ENCODE data around the gene TRIM41. TPM values are rescaled to one million over a fixed set of nuclear protein-coding genes. Genes with fewer than 3 reads are reported as not detected.

Gene TRIM41
- total RNA-seq, 1 experiment from 2014 or later, result 23.6 TPM

DNA sequence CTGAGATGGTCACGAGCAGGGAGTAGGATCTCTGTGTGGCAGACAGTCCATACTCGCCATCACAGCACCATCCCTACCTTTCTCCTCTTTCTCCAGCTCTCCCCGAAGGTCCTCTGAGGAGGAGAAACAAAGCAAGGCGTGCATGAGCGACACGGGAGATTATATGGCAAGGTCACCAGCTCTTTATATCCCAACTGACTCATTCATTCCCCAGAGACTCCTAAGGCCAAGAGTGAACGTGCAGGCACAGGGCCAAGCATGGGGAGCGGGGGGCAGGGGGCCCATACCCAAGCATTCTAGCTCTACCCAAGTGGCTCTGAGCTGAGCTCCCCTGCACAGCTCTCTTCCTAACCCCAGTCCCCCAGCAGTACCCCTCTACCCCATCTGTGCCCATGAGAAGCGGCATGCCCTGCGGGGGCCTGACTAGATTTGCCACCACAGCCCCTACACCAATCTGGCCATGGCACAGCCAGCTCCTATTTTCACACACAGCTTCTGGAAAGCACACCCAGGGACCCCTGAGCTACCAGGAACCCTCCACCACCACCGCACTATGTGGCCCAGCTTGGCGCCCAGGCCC lies 24.9 kb upstream of the TRIM41 start:
- no peak overlapping the region for H3K27ac ChIP-seq (ENCODE audit: low read length)
- H3K4me3 ChIP-seq (ENCODE audit: low read length), result no peak overlapping the region
- DNase-seq, result no peak
- no peaks in the 10 kb centered on the region for H3K36me3 ChIP-seq (ENCODE audit: insufficient read depth, low read length)
- H3K27me3 ChIP-seq (ENCODE audit: low read length), result no peaks in the 10 kb centered on the region
- no peaks in the 10 kb centered on the region for H3K9me3 ChIP-seq (ENCODE audit: low read length)
- no peaks in the 10 kb centered on the region for H3K9me2 ChIP-seq (replicated peaks; ENCODE audit: insufficient read depth, low read length)
- no peaks in the 10 kb centered on the region for H3K79me2 ChIP-seq (ENCODE audit: low read length)
- H3K4me1 ChIP-seq (ENCODE audit: low read length), result peaks cover 39% of the 10 kb centered on the region
- no peak overlapping the region; the same call in 1 of the 2 replicates for H3K9ac ChIP-seq (ENCODE audit: low read length)
- no peaks in the 10 kb centered on the region for H4K20me1 ChIP-seq (ENCODE audit: insufficient read depth, low read depth, low read length)
- H3K4me2 ChIP-seq (ENCODE audit: low read depth, low read length, poor library complexity, severe bottlenecking), result peak overlapping the region; percentile 12
- H2AFZ ChIP-seq (ENCODE audit: low read length), result no peak overlapping the region

DNA sequence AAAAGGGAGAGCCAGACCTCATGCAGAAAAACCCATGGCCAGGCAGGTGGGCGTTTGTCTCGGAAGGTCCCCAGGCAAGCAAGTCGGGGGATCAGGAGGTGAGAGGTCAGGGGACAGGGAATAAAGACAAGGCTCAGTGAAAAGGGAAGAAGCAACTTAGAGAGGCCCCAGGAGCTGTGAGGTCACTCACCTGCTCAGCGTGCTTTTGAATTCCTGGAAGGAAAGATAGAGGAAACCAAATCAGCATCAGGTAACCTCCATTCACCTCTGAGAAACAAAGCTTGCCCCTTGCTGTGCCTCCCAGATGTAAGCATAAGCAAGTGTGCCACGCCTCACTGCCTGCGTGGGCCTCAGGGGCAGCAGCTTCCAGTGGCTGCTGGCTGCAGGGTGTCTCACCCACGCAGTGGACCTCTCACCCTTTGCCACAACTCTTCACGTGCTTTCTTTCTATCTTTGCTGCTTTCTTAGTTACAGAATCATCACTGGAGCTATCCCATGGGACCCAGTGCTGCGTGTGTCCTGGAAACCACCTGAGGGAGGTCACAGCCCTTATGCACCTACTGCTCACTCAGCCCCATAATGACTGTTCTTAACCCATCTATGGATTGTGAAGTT lies 24.1 kb upstream of the TRIM41 start:
- no peak for DNase-seq
- H3K79me2 ChIP-seq (ENCODE audit: low read length), result no peaks in the 10 kb centered on the region
- H3K36me3 ChIP-seq (ENCODE audit: insufficient read depth, low read length), result no peaks in the 10 kb centered on the region
- H3K4me3 ChIP-seq (ENCODE audit: low read length), result no peak overlapping the region
- no peaks in the 10 kb centered on the region for H4K20me1 ChIP-seq (ENCODE audit: insufficient read depth, low read depth, low read length)
- H3K9me2 ChIP-seq (replicated peaks; ENCODE audit: insufficient read depth, low read length), result no peaks in the 10 kb centered on the region
- no peak overlapping the region for H3K27ac ChIP-seq (ENCODE audit: low read length)
- H2AFZ ChIP-seq (ENCODE audit: low read length), result no peak overlapping the region
- no peak overlapping the region for H3K9ac ChIP-seq (ENCODE audit: low read length)
- no peaks in the 10 kb centered on the region for H3K9me3 ChIP-seq (ENCODE audit: low read length)
- H3K4me1 ChIP-seq (ENCODE audit: low read length), result peaks cover 38% of the 10 kb centered on the region
- no peaks in the 10 kb centered on the region for H3K27me3 ChIP-seq (ENCODE audit: low read length)
- peak overlapping the region; percentile 12 for H3K4me2 ChIP-seq (ENCODE audit: low read depth, low read length, poor library complexity, severe bottlenecking)

- Histone ChIP-seq H3K4me2 (ENCODE audit: low read depth, low read length, poor library complexity, severe bottlenecking) (peak overlapping the region; percentile 6), H3K4me3 (ENCODE audit: low read length) (no peak overlapping the region), H3K27me3 (ENCODE audit: low read length) (no peaks in the 10 kb centered on the region), H3K4me1 (ENCODE audit: low read length) (peaks cover 38% of the 10 kb centered on the region), H2AFZ (ENCODE audit: low read length) (no peak overlapping the region), H3K27ac (ENCODE audit: low read length) (no peak overlapping the region), H3K9me2 (replicated peaks; ENCODE audit: insufficient read depth, low read length) (no peaks in the 10 kb centered on the region), H3K9ac (ENCODE audit: low read length) (0 out of 2 replicates have a peak overlapping the region, but pooled peaks have one; percentile 1), H3K79me2 (ENCODE audit: low read length) (no peaks in the 10 kb centered on the region), H3K36me3 (ENCODE audit: insufficient read depth, low read length) (no peaks in the 10 kb centered on the region), H3K9me3 (ENCODE audit: low read length) (no peaks in the 10 kb centered on the region), H4K20me1 (ENCODE audit: insufficient read depth, low read depth, low read length) (no peaks in the 10 kb centered on the region)
- peak; percentile 44 for DNase-seq
Observed at GRCh38 chr5:181199881-181200638, 23.0 kb upstream of the TRIM41 start.

DNA sequence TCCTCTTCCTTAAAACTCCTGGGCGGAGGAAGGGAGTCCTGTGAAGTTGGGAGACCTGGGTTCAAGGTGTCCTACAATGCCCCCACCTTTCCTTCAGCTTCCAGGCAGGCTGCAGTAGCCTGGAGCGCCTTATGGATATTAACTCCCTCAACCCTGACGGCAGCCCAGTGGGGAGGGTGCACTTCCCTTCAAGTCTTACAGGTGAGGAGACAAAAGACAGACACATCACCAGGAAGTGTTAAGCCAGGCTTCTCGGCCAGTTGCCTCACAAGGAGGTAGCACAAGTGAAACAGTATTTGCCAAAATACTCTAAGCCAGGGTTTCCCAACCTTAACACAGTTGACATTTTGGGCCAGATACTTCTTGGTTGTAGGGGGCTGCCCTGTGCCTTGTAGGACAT lies 22.3 kb upstream of the TRIM41 start:
- Histone ChIP-seq H3K9me2 (replicated peaks; ENCODE audit: insufficient read depth, low read length) (no peaks in the 10 kb centered on the region), H3K4me2 (ENCODE audit: low read depth, low read length, poor library complexity, severe bottlenecking) (peak overlapping the region; percentile 6), H3K4me3 (ENCODE audit: low read length) (no peak overlapping the region), H4K20me1 (ENCODE audit: insufficient read depth, low read depth, low read length) (no peaks in the 10 kb centered on the region), H3K27me3 (ENCODE audit: low read length) (no peaks in the 10 kb centered on the region), H3K4me1 (ENCODE audit: low read length) (peaks cover 39% of the 10 kb centered on the region), H3K9me3 (ENCODE audit: low read length) (no peaks in the 10 kb centered on the region), H3K9ac (ENCODE audit: low read length) (no peak overlapping the region), H3K79me2 (ENCODE audit: low read length) (no peaks in the 10 kb centered on the region), H2AFZ (ENCODE audit: low read length) (no peak overlapping the region), H3K36me3 (ENCODE audit: insufficient read depth, low read length) (no peaks in the 10 kb centered on the region), H3K27ac (ENCODE audit: low read length) (no peak overlapping the region)
- DNase-seq, result peak; percentile 39

DNA sequence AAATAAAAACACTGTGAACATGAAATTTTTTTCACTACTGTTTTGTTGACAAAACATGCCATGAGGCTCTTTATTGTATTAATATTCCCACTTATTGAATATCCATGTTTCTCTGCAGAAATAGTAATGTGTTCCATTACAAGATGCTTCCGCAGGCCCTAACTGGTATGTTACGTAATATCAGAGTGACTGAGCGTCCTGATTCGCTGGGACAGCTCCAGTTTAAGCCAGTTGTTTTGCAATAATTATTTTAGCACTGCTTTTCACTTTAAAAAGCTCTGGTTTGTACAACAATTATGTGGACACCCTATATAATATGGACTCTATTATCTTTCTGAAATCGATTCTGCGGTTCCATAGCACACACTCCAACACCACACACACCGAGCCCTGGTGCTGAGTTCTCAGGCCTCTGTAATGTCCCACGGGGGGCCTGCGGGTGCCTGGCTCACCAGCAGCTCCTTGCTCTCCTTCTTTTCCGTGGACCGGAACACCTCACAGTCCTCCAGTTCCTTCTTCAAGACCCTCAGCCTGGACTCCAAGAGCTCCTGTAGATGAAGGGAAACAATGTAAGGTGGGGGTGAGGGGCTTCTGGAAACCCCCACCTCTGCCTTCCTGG lies 19.9 kb upstream of the TRIM41 start:
- H3K4me3 ChIP-seq (ENCODE audit: low read length), result no peak overlapping the region

GRCh38 chr5:181203777-181204112 lies 19.3 kb upstream of the TRIM41 start:
- Histone ChIP-seq H3K4me2 (ENCODE audit: low read depth, low read length, poor library complexity, severe bottlenecking) (no peak overlapping the region), H3K9ac (ENCODE audit: low read length) (no peak overlapping the region), H4K20me1 (ENCODE audit: insufficient read depth, low read depth, low read length) (no peaks in the 10 kb centered on the region), H3K9me2 (replicated peaks; ENCODE audit: insufficient read depth, low read length) (no peaks in the 10 kb centered on the region), H3K9me3 (ENCODE audit: low read length) (no peaks in the 10 kb centered on the region), H3K27ac (ENCODE audit: low read length) (no peak overlapping the region), H3K27me3 (ENCODE audit: low read length) (no peaks in the 10 kb centered on the region), H3K79me2 (ENCODE audit: low read length) (no peaks in the 10 kb centered on the region), H3K4me3 (ENCODE audit: low read length) (no peak overlapping the region), H2AFZ (ENCODE audit: low read length) (no peak overlapping the region), H3K36me3 (ENCODE audit: insufficient read depth, low read length) (no peaks in the 10 kb centered on the region), H3K4me1 (ENCODE audit: low read length) (peaks cover 38% of the 10 kb centered on the region)
- no peak for DNase-seq

More for the DNA sequence above, 19.9 kb upstream of the TRIM41 start:
- Histone ChIP-seq H3K4me2 (ENCODE audit: low read depth, low read length, poor library complexity, severe bottlenecking) (no peak overlapping the region), H3K9me2 (replicated peaks; ENCODE audit: insufficient read depth, low read length) (no peaks in the 10 kb centered on the region), H3K4me1 (ENCODE audit: low read length) (peaks cover 44% of the 10 kb centered on the region), H3K9me3 (ENCODE audit: low read length) (no peaks in the 10 kb centered on the region), H3K27ac (ENCODE audit: low read length) (no peak overlapping the region), H3K79me2 (ENCODE audit: low read length) (no peaks in the 10 kb centered on the region), H3K36me3 (ENCODE audit: insufficient read depth, low read length) (no peaks in the 10 kb centered on the region), H3K27me3 (ENCODE audit: low read length) (no peaks in the 10 kb centered on the region), H2AFZ (ENCODE audit: low read length) (no peak overlapping the region), H4K20me1 (ENCODE audit: insufficient read depth, low read depth, low read length) (no peaks in the 10 kb centered on the region), H3K9ac (ENCODE audit: low read length) (no peak overlapping the region)
- DNase-seq, result no peak

DNA sequence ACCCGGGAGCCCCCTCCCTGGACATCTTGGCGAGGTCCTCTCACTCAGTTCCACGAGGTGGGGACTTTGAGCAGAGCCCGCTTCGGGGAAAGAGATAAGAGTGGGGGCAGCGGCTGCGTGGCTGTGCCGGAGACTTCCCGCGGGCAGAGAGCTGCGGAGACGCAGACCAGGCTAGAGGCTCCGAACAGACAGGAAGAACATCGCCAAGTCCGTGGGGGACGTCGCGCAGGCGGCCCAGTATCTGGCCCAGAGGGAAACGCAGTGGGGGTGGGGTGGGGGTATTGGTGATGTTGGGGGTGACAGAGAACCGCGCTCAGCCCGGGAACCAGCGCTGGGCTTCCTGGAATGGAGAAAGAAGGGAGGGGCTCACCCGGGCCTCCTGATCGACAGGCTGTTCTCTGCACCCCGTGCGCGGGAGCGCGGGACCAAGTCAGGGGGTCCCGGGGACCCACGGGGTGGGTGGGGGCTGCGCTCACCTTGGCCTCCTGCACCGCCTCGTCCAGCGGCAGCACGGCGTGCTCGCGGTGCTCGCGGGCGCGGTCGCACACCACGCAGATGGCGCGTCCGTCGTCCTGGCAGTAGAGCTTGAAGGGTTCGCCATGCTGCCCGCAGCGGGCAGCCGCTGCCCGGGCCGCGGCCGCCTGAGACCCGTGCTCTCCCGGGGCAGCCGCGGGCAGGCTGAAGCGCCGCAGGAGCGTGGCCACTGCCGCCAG lies 18.8 kb upstream of the TRIM41 start:
- DNase-seq, result no peak
- Histone ChIP-seq H3K9ac (ENCODE audit: low read length) (no peak overlapping the region), H3K4me3 (ENCODE audit: low read length) (no peak overlapping the region)

More for the DNA sequence above, 18.8 kb upstream of the TRIM41 start:
- H3K36me3 ChIP-seq (ENCODE audit: insufficient read depth, low read length), result no peaks in the 10 kb centered on the region
- no peak overlapping the region for H3K4me2 ChIP-seq (ENCODE audit: low read depth, low read length, poor library complexity, severe bottlenecking)
- H3K4me1 ChIP-seq (ENCODE audit: low read length), result peaks cover 33% of the 10 kb centered on the region
- no peaks in the 10 kb centered on the region for H4K20me1 ChIP-seq (ENCODE audit: insufficient read depth, low read depth, low read length)
- H2AFZ ChIP-seq (ENCODE audit: low read length), result no peak overlapping the region
- H3K27ac ChIP-seq (ENCODE audit: low read length), result no peak overlapping the region
- no peaks in the 10 kb centered on the region for H3K9me2 ChIP-seq (replicated peaks; ENCODE audit: insufficient read depth, low read length)
- H3K79me2 ChIP-seq (ENCODE audit: low read length), result no peaks in the 10 kb centered on the region
- H3K9me3 ChIP-seq (ENCODE audit: low read length), result no peaks in the 10 kb centered on the region
- H3K27me3 ChIP-seq (ENCODE audit: low read length), result no peaks in the 10 kb centered on the region
